Activated CD4-positive, CD25-positive, alpha-beta regulatory T cell (primary cell): ENCODE results near the gene CD22.
"Not testable (repeated sequence)": the region's sequence is repeated elsewhere in the genome, so short reads cannot be mapped to it uniquely, and the experiment has no call there.

Experiments used
- DNase-seq, 4 experiments: peaks; one replicate each; lab custom pipeline; 2025; lab: John Stamatoyannopoulos, UW

CD22 gene

DNA sequence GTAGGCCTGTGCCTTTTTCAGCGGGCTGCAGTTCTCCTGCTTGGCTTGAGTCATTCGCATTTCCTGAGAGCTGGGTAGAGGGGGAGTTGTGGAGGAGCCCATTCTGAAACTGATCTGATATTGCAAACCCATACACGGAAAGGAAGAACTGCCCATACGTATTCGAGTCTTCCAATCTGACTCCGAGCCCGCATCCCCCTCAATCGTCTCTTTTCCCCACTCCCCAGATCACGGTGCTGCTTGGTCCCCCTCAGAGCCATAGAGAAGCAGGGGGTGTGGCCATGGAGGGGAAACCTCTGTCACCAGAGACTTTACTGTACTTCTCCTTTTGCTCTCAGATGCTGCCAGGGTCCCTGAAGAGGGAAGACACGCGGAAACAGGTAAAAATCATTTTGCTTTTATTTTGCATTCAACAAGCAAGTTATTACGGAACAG lies at the start of gene CD22:
Gene CD22 (plus strand): TSS at position 337 of the 435 bp plus-strand sequence. CDS start 2,854 bp downstream, outside the sequence.
- no peak for DNase-seq

DNA sequence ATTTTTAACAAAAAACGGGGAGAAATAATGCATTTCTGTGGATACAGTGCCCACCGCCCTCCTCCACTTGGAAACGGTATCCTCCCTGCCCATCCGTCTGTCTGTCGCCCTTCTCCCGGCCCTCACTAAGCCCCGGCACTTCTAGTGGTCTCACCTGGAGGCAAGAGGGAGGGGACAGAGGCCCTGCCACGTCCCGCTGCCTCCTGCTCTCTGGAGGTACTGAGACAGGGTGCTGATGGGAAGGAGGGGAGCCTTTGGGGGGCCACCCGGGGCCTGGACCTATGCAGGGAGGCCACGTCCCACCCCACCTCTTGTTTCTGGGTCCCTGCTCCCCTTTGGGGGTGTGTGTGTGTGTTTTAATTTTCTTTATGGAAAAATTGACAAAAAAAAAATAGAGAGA lies 49.6 kb upstream of the CD22 start:
- no peak for DNase-seq

DNA sequence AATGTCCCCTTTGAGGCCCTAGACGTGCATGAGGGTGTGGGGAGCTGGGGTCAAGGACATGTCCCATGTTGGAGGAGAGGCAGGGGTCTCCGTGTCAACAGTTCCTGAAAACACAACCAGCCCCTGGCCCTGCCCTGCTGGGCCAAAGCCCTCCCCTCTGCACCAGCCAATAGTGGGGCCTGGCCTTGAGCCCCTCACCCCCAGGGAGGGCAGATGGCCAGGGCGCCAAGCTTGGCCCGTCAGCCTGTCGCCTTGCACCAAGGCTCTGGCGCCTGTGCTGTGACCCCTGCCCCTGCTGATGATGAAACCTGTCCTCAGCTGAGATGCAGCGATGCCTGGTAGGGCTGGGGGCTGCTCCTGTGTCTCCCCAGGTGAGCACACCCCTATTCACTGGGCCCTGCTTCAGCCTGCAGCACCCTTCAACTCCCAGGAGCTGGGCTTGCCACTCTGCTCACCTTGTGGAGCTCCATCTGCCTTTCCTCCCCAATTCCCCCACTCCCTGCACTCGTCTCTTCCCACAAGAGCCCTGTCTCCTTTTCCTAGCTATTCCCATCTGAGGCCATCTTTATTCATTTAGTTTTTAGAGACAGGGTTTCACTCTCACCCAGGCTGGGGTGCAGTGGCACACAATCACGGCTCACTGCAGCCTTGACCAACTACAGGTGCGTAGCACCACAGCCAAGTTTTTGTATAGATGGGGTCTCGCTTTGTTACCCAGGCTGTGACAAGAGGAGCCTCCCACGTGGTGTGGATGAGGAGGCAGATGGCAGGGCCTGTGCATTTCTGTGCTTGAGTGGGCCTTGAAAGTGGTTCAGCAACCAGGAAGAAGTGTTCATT lies 48.8 kb upstream of the CD22 start:
- DNase-seq, result no peak

DNA sequence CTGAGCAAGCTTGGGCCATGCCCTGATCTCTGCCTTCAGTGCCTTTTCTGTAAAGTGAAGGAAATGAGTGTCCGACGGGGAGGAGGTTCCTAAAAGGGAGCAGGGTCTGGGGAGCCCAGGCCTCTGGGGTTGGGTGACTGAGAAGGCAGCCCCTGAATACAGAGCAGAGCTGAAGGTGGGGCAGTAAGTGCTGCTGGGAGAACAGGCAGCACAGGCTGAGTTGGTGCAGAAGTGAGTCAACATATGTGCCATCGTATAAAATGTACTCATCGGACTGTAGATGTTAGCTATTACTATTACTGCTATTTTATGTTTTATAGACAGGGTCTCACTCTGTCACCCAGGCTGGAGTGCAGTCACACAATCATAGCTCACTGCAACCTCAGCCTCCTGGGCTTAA lies 47.7 kb upstream of the CD22 start:
- DNase-seq, result no peak

DNA sequence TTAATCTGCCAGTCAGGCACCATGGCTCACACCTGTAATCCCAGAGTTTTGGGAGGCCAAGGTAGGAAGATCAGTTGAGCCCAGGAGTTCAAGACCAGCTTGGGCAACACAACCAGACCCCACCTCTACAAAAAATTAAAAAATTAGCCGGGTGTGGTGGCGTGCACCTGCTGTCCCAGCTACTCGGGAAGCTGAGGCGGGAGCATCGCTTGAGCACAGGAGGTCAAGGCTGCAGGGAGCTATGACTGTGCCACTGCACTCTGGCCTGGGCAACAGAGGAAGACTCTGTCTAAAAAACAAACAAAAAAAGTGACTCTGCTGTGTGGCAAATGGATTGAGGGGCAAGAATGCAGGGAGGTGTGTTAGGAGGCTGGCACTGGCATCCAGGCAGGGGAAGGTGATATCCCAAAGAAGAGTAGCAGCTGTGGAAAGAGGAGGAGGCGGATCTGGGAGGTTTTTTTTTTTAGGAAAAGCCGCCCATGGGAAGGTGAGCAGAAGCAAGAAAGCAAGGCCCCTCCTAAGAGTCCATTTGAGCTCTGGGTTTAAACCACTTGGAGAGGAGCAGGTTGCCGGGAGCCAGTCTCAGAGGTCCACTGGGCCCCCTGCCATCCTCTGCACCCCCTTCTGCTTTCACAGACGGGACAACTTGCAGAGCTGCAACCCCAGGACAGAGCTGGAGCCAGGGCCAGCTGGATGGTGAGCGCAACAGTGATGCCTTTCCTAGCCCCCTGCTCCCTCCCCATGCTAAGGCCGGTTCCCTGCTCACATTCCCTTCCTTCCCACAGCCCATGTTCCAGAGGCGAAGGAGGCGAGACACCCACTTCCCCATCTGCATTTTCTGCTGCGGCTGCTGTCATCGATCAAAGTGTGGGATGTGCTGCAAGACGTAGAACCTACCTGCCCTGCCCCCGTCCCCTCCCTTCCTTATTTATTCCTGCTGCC lies 44.6 kb upstream of the CD22 start:
- DNase-seq, result no peak

DNA sequence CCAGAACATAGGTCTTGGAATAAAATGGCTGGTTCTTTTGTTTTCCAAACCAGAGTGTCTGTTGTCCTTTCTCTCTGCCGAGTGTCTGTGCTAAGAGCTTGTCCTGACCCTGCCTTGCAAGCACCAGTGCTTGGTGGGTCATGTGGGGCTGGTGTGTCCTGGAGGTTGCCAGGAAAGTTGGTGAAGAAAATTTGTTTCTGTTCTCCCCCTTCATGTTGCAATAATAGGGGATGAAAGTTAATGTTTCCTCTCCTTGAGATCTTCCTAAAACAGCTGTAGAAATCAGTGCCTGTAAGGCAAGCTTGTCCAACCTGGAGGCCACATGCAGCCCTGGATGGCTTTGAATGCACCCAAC lies 43.9 kb upstream of the CD22 start:
- DNase-seq, result no peak

DNA sequence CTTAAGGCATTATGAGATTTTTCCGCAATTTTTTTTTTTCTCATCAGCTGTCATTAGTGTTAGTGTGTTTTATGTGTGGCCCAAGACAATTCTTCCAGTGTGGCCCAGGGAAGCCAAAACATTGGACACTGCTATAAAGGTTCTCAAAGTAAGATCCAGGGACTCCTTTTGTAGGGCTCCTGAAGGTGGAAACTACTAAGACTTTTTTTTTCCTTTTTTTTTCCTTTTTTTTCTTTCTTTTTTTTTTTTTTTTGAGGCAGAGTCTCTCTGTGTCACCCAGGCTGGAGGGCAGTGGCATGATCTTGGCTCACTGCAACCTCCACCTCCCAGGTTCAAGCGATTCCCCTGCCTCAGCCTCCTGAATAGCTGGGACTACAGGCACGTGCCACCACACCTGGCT lies 43.5 kb upstream of the CD22 start:
- not testable (repeated sequence) for DNase-seq

DNA sequence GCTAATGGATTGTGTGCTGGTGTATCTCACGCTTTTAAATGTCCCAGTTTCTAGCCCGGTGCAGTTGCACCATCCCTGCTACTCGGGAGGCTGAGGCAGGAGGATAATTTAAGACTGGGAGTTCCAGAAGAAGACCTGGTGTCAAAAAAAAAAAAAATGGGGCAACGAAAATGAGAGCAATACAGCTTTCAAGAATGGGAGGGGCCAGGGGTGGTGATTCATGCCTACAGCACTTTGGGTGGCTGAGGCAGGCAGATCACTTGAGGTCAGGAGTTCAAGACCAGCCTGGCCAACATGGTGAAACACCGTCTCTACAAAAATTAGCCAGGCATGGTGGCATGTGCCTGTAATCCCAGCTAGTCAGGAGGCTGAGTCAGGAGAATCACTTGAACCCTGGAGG lies 42.9 kb upstream of the CD22 start:
- not testable (repeated sequence) for DNase-seq

DNA sequence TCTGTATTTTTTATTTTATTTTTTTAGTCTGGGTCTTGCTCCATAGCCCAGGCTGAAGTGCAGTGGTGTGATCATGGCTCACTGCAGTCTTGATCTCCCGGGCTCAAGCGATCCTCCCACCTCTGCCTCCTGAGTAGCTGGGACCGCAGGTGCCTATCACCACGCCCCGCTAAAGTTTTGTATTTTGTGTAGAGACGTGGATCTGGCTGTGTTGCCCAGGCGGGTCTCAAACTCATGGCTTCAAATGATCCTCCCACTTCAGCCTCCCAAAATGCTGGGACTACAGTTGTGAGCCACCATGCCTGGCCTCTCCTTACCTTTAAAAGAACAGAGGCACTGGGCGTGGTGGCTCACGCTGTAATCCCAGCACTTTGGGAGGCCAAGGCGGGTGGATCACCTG lies 41.3 kb upstream of the CD22 start:
- DNase-seq, result no peak

DNA sequence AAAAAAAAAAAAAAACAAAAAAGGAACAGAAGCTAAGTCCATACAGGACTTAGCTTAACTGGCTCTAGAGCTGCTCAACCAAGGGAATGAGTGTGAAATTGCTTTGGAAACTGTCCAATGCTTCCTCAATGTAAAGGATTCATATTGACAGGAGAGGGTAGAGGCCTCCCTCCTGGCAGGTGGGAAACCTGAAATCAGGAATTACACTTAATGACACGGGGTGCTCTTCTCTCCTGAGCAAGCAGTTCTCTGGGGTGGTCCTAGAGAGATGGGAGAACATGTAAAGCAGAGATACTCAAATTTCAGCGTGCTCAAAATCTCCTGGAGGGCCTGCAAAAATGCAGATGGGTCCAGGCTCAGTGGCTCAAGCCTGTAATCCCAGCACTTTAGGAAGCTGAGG lies 40.7 kb upstream of the CD22 start:
- DNase-seq, result no peak

DNA sequence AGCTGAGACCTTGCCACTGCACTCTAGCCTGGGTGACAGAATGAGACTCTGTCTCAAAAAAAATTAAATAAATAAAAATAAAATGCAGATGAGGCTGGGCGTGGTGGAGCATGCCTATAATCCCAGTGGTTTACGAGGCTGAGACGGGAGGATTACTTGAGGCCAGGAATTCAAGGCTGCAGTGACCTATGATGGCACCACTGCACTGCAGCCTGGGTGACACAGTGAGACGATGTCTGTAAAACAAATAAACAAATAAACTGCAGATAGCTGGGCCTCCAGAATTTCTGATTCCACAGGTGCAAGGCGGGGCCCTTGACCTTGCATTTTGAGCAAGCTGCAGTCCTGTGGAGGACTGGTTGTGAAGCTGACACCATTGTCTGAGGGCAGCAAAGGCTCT lies 40.1 kb upstream of the CD22 start:
- no peak for DNase-seq

DNA sequence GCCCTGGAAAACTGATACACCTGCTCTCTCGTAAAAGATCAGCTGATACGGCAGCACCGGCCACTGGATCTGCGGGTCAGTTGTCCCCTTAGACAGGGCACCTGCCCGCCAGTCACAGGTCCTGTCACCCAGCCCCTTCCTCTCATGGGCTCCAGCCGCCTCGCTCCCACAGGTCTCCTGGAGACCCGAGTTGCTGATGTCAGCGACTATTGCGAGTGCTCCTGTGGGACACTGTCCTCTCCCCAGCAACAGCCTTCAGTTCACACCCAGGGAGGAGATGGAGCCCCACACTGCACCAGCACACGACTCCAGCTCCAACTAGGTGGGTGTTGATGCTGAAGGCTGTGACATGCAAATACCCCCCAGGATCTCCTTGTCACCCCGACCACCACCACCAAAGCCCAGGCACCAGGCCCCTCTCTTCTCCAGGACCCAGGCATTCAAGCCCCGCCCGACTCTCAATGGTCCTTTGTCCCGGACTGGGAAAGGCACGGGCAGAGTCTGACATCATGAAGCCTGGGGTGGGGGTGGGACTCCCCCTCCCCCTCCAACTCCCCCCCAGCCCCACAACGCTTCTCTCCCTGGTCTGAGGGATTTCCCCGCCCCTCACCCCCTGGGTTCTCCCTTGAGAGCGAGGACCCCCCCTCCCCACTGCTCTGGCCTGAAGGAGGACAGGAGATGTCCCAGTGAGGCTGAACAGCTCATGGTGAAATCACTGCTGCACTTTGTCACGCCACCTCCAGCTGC lies 38.4 kb upstream of the CD22 start:
- no peak for DNase-seq

DNA sequence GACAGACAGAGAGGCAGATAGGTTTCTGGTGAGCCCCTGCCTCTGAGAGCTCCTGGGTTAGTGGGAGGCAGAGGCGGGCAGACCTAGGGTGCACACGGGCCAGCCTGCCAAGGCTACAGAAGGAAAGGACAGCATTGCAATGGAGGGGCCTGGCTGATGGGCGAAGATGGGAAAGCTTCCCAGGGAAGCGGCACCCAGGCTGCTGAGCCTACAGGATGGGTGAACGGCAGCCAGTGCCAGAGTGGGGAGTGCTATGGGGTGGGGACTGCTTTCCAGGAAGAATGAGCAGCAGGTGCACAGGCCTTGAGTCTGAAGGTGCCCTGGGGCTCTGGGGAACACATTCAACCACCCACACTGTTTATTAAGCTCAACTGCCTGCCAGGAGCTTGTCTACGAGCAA lies 37.7 kb upstream of the CD22 start:
- DNase-seq, result no peak

DNA sequence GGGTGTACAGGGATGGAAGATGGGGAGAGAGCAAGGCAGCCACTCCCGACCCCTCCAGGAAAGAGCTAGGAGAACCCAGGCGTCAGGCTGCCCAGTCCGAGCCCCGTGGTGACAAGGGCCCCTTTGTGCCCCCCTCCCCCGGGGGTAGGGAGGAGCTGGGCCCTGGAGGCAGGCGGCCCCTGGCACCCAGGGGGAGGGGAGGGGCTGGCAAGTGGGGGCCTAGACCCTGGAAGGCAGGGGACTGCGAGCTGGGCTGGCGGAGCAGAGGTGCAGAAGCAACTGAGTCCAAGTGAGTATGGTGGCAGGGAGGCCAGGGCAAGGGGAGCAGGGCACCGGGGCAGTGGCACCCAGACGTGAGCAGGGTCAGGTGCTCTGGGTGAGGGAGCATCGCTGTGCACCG lies 37.1 kb upstream of the CD22 start, which contains the start of gene MAG:
Gene MAG (plus strand): TSS at position 246 of the 400 bp plus-strand sequence. CDS start 3,248 bp downstream, outside the sequence.
- DNase-seq, result no peak

DNA sequence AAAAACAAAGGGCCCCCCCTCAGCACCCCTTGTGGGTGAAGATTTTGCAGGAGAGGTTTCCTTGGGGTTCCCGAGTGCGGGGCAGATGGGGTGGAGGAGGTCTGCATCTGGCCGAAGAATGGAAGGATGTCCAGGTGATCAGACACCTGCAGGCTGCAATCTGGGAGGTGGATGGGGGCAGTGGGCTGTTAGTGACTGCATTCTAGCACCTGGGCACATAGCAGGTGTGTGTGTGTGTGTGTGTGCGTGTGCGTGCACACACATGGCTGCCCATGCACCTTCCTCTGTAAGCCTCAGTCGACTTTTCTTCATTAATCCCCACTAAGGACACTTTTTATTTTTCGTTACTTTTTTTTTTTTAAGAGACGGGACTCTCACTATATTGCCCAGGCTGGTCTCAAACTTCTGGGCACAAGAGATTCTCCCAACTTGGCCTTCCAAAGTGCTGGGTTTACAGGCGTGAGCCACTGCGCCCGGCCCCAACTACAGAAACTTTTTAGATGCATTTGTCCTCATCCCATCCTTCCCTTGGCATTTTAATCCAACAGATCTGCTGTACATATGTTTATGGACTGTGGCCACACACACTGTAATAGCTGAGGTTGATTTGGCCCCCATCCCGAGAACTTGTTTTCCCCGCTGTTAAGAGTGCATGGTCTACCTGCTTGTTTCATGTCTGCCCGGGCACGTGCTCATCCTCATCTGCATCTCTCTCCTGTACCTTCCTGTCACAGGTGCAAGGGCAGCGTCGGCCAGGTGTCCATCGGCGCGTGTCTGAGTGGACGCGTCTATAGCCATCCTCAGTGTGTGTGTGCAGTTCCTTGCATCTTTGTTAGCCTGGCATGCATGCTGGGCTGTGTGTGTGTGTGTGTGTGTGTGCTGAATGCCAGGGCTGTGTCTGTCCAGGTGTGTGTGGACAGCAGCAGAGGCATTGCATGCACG lies 36.3 kb upstream of the CD22 start:
- no peak for DNase-seq

DNA sequence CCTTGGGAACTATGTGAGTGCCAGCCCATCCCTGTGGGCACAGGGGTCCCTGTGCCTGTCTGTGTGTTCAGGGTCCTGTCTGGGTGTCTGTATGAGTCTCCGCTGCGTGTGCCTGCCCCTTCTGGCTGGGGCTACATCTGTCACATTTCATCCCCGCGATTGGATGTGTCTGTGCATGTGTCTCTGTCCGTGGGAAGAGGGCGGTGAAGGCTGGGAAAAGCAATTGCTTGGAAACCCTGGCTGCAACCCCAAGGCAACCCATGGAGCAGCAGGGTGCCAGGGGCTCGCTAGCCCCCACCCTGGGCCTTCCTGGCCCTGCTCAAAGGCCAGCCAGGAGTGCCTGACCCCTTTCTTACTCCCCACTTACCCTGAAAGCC lies 35.6 kb upstream of the CD22 start:
- no peak for DNase-seq

DNA sequence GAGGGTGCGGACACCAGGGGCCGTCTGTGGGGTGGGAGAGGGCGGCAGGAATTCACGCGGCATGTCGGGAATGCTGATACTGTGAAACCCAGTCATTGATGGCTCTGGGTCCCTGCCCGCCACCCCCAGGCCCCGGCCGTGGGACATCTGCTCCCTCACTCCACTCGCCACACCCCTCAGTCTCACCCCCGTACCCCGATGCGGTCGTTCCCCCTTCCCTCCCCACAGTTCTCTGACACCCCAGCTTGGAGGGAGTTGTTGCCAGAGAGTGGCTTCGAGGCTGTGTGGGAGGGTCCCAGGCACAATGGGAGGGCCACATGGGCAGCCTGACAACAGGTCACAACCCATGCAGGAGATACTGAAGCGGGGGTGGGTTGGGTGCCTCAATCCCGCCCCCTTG lies 35.2 kb upstream of the CD22 start:
- no peak for DNase-seq

DNA sequence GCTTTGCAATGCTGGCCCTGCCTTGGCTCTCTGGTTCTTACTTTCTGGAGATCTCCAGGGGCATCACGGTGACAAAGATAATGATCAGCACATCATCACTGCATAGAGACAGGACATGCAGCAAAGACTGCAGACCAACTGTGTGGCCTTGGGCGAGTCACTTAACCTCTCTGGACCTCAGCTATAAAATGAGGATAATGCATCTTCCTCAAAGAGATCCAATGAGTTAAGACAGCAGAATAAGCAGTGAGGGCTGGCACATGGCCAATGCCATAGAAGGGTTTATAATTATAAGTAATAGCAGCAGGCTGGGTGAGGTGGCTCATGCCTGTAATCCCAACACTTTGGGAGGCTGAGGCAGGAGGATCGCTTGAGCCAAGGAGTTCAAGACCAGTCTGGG lies 34.7 kb upstream of the CD22 start:
- no peak for DNase-seq

DNA sequence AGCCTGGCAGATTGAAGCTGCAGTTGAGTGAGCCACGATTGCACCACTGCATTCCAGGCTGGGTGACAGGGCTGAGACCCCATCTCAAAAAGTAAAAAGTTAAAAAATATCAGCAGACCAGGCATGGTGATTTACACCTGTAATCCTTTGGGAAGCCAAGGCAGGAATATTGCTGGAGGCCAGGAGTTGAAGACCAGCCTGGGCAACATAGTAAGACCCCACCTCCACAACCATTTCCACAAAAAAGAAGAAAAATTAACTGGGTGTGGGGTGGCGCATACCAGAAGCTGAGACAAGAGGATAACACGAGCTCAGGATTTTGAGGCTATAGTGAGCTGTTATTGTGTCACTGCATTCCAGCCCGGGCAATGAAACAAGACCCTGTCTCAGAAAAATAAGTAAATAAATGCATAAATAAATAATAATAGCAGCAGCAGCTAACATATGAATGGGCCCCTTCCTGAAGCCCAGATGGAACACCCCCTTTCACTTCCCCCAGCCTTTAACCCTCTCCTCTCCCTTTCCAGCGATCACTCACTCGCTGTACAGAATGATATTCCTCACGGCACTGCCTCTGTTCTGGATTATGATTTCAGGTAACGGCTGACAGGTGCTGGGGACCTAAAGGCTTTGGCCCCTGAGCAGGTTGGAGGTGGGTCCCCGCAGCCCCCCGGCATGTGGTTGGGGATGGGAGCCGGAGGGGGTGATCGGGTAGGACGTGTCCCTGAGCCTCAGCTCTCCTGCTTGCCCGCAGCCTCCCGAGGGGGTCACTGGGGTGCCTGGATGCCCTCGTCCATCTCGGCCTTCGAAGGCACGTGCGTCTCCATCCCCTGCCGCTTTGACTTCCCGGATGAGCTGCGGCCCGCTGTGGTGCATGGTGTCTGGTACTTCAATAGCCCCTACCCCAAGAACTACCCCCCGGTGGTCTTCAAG lies 33.9 kb upstream of the CD22 start:
- no peak for DNase-seq
